Ovary (tissue), 3 donors: Measurements from ENCODE around the gene MIGA2.

ENCODE experiments used
- EP300 ChIP-seq: sonication (generic); formaldehyde crosslinking; IDR thresholded peaks from one replicate; pipeline ENCODE4 v1.6.1; 2017; ENCODE audit warnings: antibody characterized with exemption
- TF ChIP-seq, protein P1 (sequence below), 3 donors: fragments of 450-650 bp in 2 of 3; fragments of 200-600 bp in 1 of 3; IDR thresholded peaks; one replicate each; pipeline versions ENCODE4 v1.5.1 to v1.8.0; 2016 to 2022; ENCODE audit warnings: antibody characterized with exemption in 3 of 3, mild to moderate bottlenecking in 1 of 3
- donor health status: DM: no; HTN: no; CAD: no.

DNA sequence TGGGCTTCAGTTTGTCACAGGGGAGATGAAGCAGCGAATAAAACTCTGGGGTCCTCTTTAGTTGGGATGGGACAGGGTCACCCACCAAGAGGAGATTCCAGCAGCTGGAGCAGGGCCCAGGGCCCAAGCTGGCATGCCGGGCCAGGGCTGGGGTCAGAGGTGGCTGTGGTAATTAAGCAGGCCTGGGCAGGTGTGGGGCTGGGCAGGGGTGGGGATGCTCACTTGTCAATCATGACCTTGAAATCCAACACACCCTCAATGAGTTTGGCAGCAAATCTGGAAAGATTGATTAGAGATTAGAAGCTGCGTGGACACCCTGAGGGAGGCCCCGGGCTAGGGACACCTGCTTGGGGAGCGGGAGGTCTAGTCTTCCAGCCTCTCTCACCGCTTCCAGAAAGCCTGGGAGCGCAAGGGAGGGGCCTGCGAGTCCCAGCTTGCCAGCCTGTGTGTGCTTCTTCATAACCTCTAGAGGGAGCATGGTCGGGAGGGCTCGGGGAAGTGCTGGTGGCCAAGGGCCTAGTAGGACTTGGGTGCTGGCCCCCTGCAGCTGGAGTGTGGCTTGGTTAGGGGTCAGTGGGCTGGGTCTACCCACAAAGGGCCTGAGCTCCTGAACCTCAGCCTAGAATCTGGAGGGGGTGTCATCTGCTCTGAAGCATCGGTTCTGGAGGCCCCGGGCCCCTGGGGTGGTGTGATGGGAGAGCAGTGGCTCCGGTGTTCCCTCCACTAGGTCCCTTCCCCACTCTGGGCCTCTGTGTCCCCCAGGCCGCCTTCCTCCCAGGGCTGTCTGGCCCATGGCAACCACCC is 66.6 kb downstream of the MIGA2 start:
- TF ChIP-seq, protein P1, sequence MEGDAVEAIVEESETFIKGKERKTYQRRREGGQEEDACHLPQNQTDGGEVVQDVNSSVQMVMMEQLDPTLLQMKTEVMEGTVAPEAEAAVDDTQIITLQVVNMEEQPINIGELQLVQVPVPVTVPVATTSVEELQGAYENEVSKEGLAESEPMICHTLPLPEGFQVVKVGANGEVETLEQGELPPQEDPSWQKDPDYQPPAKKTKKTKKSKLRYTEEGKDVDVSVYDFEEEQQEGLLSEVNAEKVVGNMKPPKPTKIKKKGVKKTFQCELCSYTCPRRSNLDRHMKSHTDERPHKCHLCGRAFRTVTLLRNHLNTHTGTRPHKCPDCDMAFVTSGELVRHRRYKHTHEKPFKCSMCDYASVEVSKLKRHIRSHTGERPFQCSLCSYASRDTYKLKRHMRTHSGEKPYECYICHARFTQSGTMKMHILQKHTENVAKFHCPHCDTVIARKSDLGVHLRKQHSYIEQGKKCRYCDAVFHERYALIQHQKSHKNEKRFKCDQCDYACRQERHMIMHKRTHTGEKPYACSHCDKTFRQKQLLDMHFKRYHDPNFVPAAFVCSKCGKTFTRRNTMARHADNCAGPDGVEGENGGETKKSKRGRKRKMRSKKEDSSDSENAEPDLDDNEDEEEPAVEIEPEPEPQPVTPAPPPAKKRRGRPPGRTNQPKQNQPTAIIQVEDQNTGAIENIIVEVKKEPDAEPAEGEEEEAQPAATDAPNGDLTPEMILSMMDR (IDR thresholded peaks at IDR 0.05): peak in 1 of 3 donors; percentile 7
- TF ChIP-seq EP300: no peak
